IPS-18a (cell line): ENCODE results near the gene DNMT3A.

Source experiments
- H3K27ac ChIP-seq: one replicate; pipeline ENCODE4 v1.5.1; 2013; ENCODE audit warnings: low read length
- H3K27me3 ChIP-seq: one replicate; pipeline ENCODE4 v1.6.1; 2013; ENCODE audit warnings: mild to moderate bottlenecking, low read length; ENCODE audit not compliant: control insufficient read depth, insufficient read depth
- H3K36me3 ChIP-seq: one replicate; pipeline ENCODE4 v1.6.1; 2013; ENCODE audit warnings: low read depth, low read length; ENCODE audit not compliant: control insufficient read depth
- H3K4me1 ChIP-seq: one replicate; pipeline ENCODE4 v1.6.1; 2013; ENCODE audit warnings: low read depth, low read length; ENCODE audit not compliant: control insufficient read depth
- H3K4me3 ChIP-seq: one replicate; pipeline ENCODE4 v1.5.1; 2013; ENCODE audit warnings: low read length
- H3K9ac ChIP-seq: one replicate; pipeline ENCODE4 v1.6.1; 2013; ENCODE audit warnings: mild to moderate bottlenecking, low read length, moderate library complexity
- H3K9me3 ChIP-seq: one replicate; pipeline ENCODE4 v1.6.1; 2013; ENCODE audit warnings: low read depth, low read length; ENCODE audit not compliant: control insufficient read depth

Gene DNMT3A

GRCh38 chr2:25298776-25299431, 42.8 kb downstream of the DNMT3A start:
- Histone ChIP-seq H3K4me1 (peaks cover 9% of the 10 kb centered on the region), H3K27ac (no peak overlapping the region)

GRCh38 chr2:25297738-25298137, 44.0 kb downstream of the DNMT3A start:
- Histone ChIP-seq H3K27me3 (no peaks in the 10 kb centered on the region), H3K4me1 (peaks cover 6% of the 10 kb centered on the region)

More at GRCh38 chr2:25298776-25299431, 42.8 kb downstream of the DNMT3A start:
- no peaks in the 10 kb centered on the region for H3K27me3 ChIP-seq
- no peak overlapping the region for H3K4me3 ChIP-seq
- H3K9ac ChIP-seq = no peak overlapping the region
- no peaks in the 10 kb centered on the region for H3K36me3 ChIP-seq
- no peaks in the 10 kb centered on the region for H3K9me3 ChIP-seq

GRCh38 chr2:25295621-25296020, 46.1 kb downstream of the DNMT3A start:
- H3K4me1 ChIP-seq = peaks cover 6% of the 10 kb centered on the region
- H3K9me3 ChIP-seq = no peaks in the 10 kb centered on the region
- no peak overlapping the region for H3K27ac ChIP-seq
- H3K4me3 ChIP-seq = no peak overlapping the region
- no peak overlapping the region for H3K9ac ChIP-seq
- H3K36me3 ChIP-seq = no peaks in the 10 kb centered on the region
- H3K27me3 ChIP-seq = no peaks in the 10 kb centered on the region

More at GRCh38 chr2:25297738-25298137, 44.0 kb downstream of the DNMT3A start:
- no peak overlapping the region for H3K27ac ChIP-seq
- H3K36me3 ChIP-seq = no peaks in the 10 kb centered on the region
- H3K9me3 ChIP-seq = no peaks in the 10 kb centered on the region
- no peak overlapping the region for H3K4me3 ChIP-seq
- no peak overlapping the region for H3K9ac ChIP-seq

- Histone ChIP-seq H3K4me1 (peaks cover 6% of the 10 kb centered on the region), H3K9me3 (no peaks in the 10 kb centered on the region), H3K36me3 (no peaks in the 10 kb centered on the region), H3K9ac (no peak overlapping the region), H3K27ac (no peak overlapping the region), H3K4me3 (no peak overlapping the region), H3K27me3 (no peaks in the 10 kb centered on the region)
Measured at GRCh38 chr2:25294573-25295462, 46.9 kb downstream of the DNMT3A start.

- H3K9me3 ChIP-seq = no peaks in the 10 kb centered on the region
- no peaks in the 10 kb centered on the region for H3K36me3 ChIP-seq
- H3K27me3 ChIP-seq = no peaks in the 10 kb centered on the region
- no peak overlapping the region for H3K9ac ChIP-seq
- H3K4me3 ChIP-seq = no peak overlapping the region
- H3K27ac ChIP-seq = no peak overlapping the region
- peaks cover 3% of the 10 kb centered on the region for H3K4me1 ChIP-seq
Measured at GRCh38 chr2:25293958-25294562, 47.7 kb downstream of the DNMT3A start.

GRCh38 chr2:25293145-25293544, 48.6 kb downstream of the DNMT3A start:
- H3K9ac ChIP-seq = no peak overlapping the region
- no peak overlapping the region for H3K4me3 ChIP-seq
- no peak overlapping the region for H3K27ac ChIP-seq
- no peaks in the 10 kb centered on the region for H3K27me3 ChIP-seq
- no peaks in the 10 kb centered on the region for H3K4me1 ChIP-seq
- no peaks in the 10 kb centered on the region for H3K9me3 ChIP-seq
- no peaks in the 10 kb centered on the region for H3K36me3 ChIP-seq

- Histone ChIP-seq H3K9ac (no peak overlapping the region), H3K4me1 (no peaks in the 10 kb centered on the region), H3K36me3 (no peaks in the 10 kb centered on the region), H3K27me3 (no peaks in the 10 kb centered on the region), H3K9me3 (no peaks in the 10 kb centered on the region), H3K27ac (no peak overlapping the region), H3K4me3 (no peak overlapping the region)
Measured at GRCh38 chr2:25292408-25292807, 49.3 kb downstream of the DNMT3A start.

GRCh38 chr2:25290811-25291495, 50.8 kb downstream of the DNMT3A start:
- H3K4me3 ChIP-seq = no peak overlapping the region
- H3K9ac ChIP-seq = no peak overlapping the region
- H3K36me3 ChIP-seq = no peaks in the 10 kb centered on the region
- no peak overlapping the region for H3K27ac ChIP-seq
- H3K27me3 ChIP-seq = no peaks in the 10 kb centered on the region
- no peaks in the 10 kb centered on the region for H3K4me1 ChIP-seq
- H3K9me3 ChIP-seq = no peaks in the 10 kb centered on the region

GRCh38 chr2:25286723-25287483, 54.8 kb downstream of the DNMT3A start:
- Histone ChIP-seq H3K4me3 (no peak overlapping the region), H3K27me3 (no peaks in the 10 kb centered on the region), H3K36me3 (no peaks in the 10 kb centered on the region), H3K9ac (no peak overlapping the region), H3K27ac (no peak overlapping the region), H3K4me1 (peaks cover 4% of the 10 kb centered on the region), H3K9me3 (no peaks in the 10 kb centered on the region)

- Histone ChIP-seq H3K9me3 (no peaks in the 10 kb centered on the region), H3K27me3 (no peaks in the 10 kb centered on the region), H3K4me1 (peaks cover 8% of the 10 kb centered on the region), H3K9ac (no peak overlapping the region), H3K4me3 (no peak overlapping the region), H3K36me3 (no peaks in the 10 kb centered on the region), H3K27ac (no peak overlapping the region)
Measured at GRCh38 chr2:25286025-25286400, 55.7 kb downstream of the DNMT3A start.
